ENCODE measurements around the gene NOTCH1.

The NOTCH1 gene

GRCh38 chr9:136525841-136526499 lies 19.9 kb downstream of the NOTCH1 start:
- TF ChIP-seq ZNF70 (CRISPR knock-in tag; IDR thresholded peaks at IDR 0.05) (no peak), BACH2 (CRISPR knock-in tag; IDR thresholded peaks at IDR 0.05; ENCODE audit: borderline replicate concordance) (no peak), PPARA (CRISPR knock-in tag; IDR thresholded peaks at IDR 0.05; ENCODE audit: borderline replicate concordance) (no peak), PATZ1 (CRISPR knock-in tag; IDR thresholded peaks at IDR 0.05; ENCODE audit: borderline replicate concordance) (no peak), POU6F1 (CRISPR knock-in tag; IDR thresholded peaks at IDR 0.05; ENCODE audit: borderline replicate concordance, low read depth) (no peak), ESRRG (CRISPR knock-in tag; IDR thresholded peaks at IDR 0.05) (no peak), CREB5 (CRISPR knock-in tag; IDR thresholded peaks at IDR 0.05; ENCODE audit: low read depth) (no peak), SNAI2 (CRISPR knock-in tag; IDR thresholded peaks at IDR 0.05) (no peak)
- ATAC-seq: no peak

GRCh38 chr9:136525207-136525606 lies 20.6 kb downstream of the NOTCH1 start:
- TF ChIP-seq ESRRG (CRISPR knock-in tag; IDR thresholded peaks at IDR 0.05) (no peak), PPARA (CRISPR knock-in tag; IDR thresholded peaks at IDR 0.05; ENCODE audit: borderline replicate concordance) (no peak), OSR1 (CRISPR knock-in tag; IDR thresholded peaks at IDR 0.05) (no peak), GLIS3 (CRISPR knock-in tag; IDR thresholded peaks at IDR 0.05) (no peak), ZFP3 (CRISPR knock-in tag; IDR thresholded peaks at IDR 0.05) (no peak), POU6F1 (CRISPR knock-in tag; IDR thresholded peaks at IDR 0.05; ENCODE audit: borderline replicate concordance, low read depth) (no peak), BACH2 (CRISPR knock-in tag; IDR thresholded peaks at IDR 0.05; ENCODE audit: borderline replicate concordance) (no peak)
- no peak for ATAC-seq

- TF ChIP-seq GLIS3 (CRISPR knock-in tag; IDR thresholded peaks at IDR 0.05): no peak
- ATAC-seq: no peak
Measured at GRCh38 chr9:136522314-136523237, 23.3 kb downstream of the NOTCH1 start.

- no peak for ATAC-seq
- TF ChIP-seq ZNF70 (CRISPR knock-in tag; IDR thresholded peaks at IDR 0.05) (no peak), CSRNP3 (CRISPR knock-in tag; IDR thresholded peaks at IDR 0.05) (no peak), CREB5 (CRISPR knock-in tag; IDR thresholded peaks at IDR 0.05; ENCODE audit: low read depth) (no peak), ARNTL (CRISPR knock-in tag; IDR thresholded peaks at IDR 0.05; ENCODE audit: borderline replicate concordance, low read depth) (no peak), ZC3H10 (CRISPR knock-in tag; IDR thresholded peaks at IDR 0.05) (no peak)
Measured at GRCh38 chr9:136521537-136521936, 24.3 kb downstream of the NOTCH1 start.

Data from SK-N-SH treated with all-trans-retinoic acid at 6 μM for 48 hours (cell line).